Activated CD8-positive, alpha-beta memory T cell treated with anti-CD3 and anti-CD28 coated beads, Interleukin-2, amount 10 ng/mL, durations not matched to agents 7 days and 5 days (primary cell): Measurements from ENCODE around the gene HSPB6. TPM values are rescaled to one million over a fixed set of nuclear protein-coding genes. Genes with fewer than 3 reads are reported as not detected.

ENCODE experiments used
- ATAC-seq: fragments of 150-1000 bp; cut with Tn5 transposase; one replicate; pipeline ENCODE4 v1.10.0; 2021; ENCODE audit warnings: moderate library complexity
- CTCF ChIA-PET: fragments of 350-600 bp; sonication (Branson Sonifier 250); formaldehyde crosslinking; loops from one replicate; lab custom pipeline; 2021; ENCODE audit warnings: antibody characterized with exemption; lab: Charles Lee
- DNase-seq: peaks from one replicate; pipeline ENCODE4 v3.0.0-alpha.2; 2020
- H3K27ac Mint-ChIP-seq: one replicate; pipeline ENCODE4 v1.8.0; 2021; ENCODE audit warnings: mild to moderate bottlenecking, mixed read lengths
- H3K27me3 Mint-ChIP-seq: one replicate; pipeline ENCODE4 v1.8.0; 2021; ENCODE audit warnings: mixed read lengths
- H3K36me3 Mint-ChIP-seq: one replicate; pipeline ENCODE4 v1.8.0; 2021; ENCODE audit warnings: mild to moderate bottlenecking, mixed read lengths
- H3K4me1 Mint-ChIP-seq: one replicate; pipeline ENCODE4 v1.8.0; 2021; ENCODE audit warnings: mixed read lengths
- H3K4me3 Mint-ChIP-seq: one replicate; pipeline ENCODE4 v1.8.0; 2021; ENCODE audit warnings: mild to moderate bottlenecking, moderate library complexity, mixed read lengths
- H3K9me3 Mint-ChIP-seq: one replicate; pipeline ENCODE4 v1.8.0; 2022; ENCODE audit warnings: low read depth, mixed read lengths
- total RNA-seq, 2 experiments: library from RNA; stranded (reverse); gene quantifications; one replicate each; pipeline ENCODE4 v1.2.3, GENCODE V29; 2021

The HSPB6 gene
- total RNA-seq, 2 experiments from 2014 or later: not detected

- peak; percentile 41 for DNase-seq
- Mint-ChIP-seq H3K27me3 (no peaks in the 10 kb centered on the region), H3K9me3 (no peaks in the 10 kb centered on the region), H3K36me3 (peaks cover 5% of the 10 kb centered on the region), H3K4me1 (peaks cover 36% of the 10 kb centered on the region), H3K4me3 (no peak overlapping the region), H3K27ac (no peak overlapping the region)
- CTCF ChIA-PET: no interaction called here
- ATAC-seq: no peak
Observed at GRCh38 chr19:35752746-35753350, 4.0 kb downstream of the HSPB6 start.

GRCh38 chr19:35751839-35752745 is 4.7 kb downstream of the HSPB6 start:
- peaks cover 35% of the 10 kb centered on the region for H3K4me1 Mint-ChIP-seq
- no peak overlapping the region for H3K27ac Mint-ChIP-seq
- ATAC-seq (no peak), DNase-seq (peak; percentile 38)
- no peaks in the 10 kb centered on the region for H3K27me3 Mint-ChIP-seq
- no peaks in the 10 kb centered on the region for H3K9me3 Mint-ChIP-seq
- peaks cover 4% of the 10 kb centered on the region for H3K36me3 Mint-ChIP-seq
- CTCF ChIA-PET: interaction anchor here (1.0 kb wide), 1 partner anchor 12 kb away, joined by 3 read pairs; no protein-coding TSS in a partner anchor
- no peak overlapping the region for H3K4me3 Mint-ChIP-seq

GRCh38 chr19:35750167-35750566 is 6.7 kb downstream of the HSPB6 start:
- CTCF ChIA-PET: no interaction called here
- Mint-ChIP-seq H3K9me3 (no peaks in the 10 kb centered on the region), H3K36me3 (no peaks in the 10 kb centered on the region), H3K27ac (no peak overlapping the region), H3K4me1 (peaks cover 40% of the 10 kb centered on the region), H3K27me3 (no peaks in the 10 kb centered on the region), H3K4me3 (no peak overlapping the region)
- ATAC-seq (no peak), DNase-seq (peak; percentile 37)

GRCh38 chr19:35748106-35749020 is 8.5 kb downstream of the HSPB6 start, which contains the start of gene LIN37:
TSS of gene LIN37 (plus strand) at chr19:35748576. CDS start at chr19:35748725, 149 bp downstream.
- no peaks in the 10 kb centered on the region for H3K27me3 Mint-ChIP-seq
- peak within 1 kb of the TSS; percentile 96 for H3K4me3 Mint-ChIP-seq
- peaks cover 4% of the 10 kb centered on the region for H3K36me3 Mint-ChIP-seq
- H3K4me1 Mint-ChIP-seq: peaks cover 52% of the 10 kb centered on the region
- H3K9me3 Mint-ChIP-seq: no peaks in the 10 kb centered on the region
- H3K27ac Mint-ChIP-seq: peak within 1 kb of the TSS; percentile 96
- DNase-seq (peak; percentile 100), ATAC-seq (peak; percentile 77)
- CTCF ChIA-PET: interaction anchor here (0.8 to 2.2 kb wide), 11 partner anchors 8 to 184 kb away, joined by 3 to 9 read pairs (median 5); partner anchors contain the start of gene PROSER3

- CTCF ChIA-PET: interaction anchor here (2.2 to 2.7 kb wide), 2 partner anchors 11 to 52 kb away, joined by 5 to 12 read pairs; partner anchors contain the start of gene PROSER3
- ATAC-seq (no peak), DNase-seq (no peak)
- H3K27me3 Mint-ChIP-seq: no peaks in the 10 kb centered on the region
- no peaks in the 10 kb centered on the region for H3K9me3 Mint-ChIP-seq
- H3K4me1 Mint-ChIP-seq: peaks cover 64% of the 10 kb centered on the region
- peaks cover 10% of the 10 kb centered on the region for H3K36me3 Mint-ChIP-seq
- H3K27ac Mint-ChIP-seq: peak overlapping the region; percentile 100
- peak overlapping the region; percentile 89 for H3K4me3 Mint-ChIP-seq
Observed at GRCh38 chr19:35746531-35746930, 10.3 kb downstream of the HSPB6 start.

- DNase-seq (no peak), ATAC-seq (no peak)
- H3K4me3 Mint-ChIP-seq: peak overlapping the region; percentile 89
- CTCF ChIA-PET: interaction anchor here (0.6 to 2.7 kb wide), 6 partner anchors 15 to 1341 kb away, joined by 3 to 12 read pairs (median 4); no protein-coding TSS in a partner anchor
- peak overlapping the region; percentile 100 for H3K27ac Mint-ChIP-seq
- no peaks in the 10 kb centered on the region for H3K27me3 Mint-ChIP-seq
- H3K4me1 Mint-ChIP-seq: peaks cover 64% of the 10 kb centered on the region
- H3K9me3 Mint-ChIP-seq: no peaks in the 10 kb centered on the region
- peaks cover 10% of the 10 kb centered on the region for H3K36me3 Mint-ChIP-seq
Observed at GRCh38 chr19:35746087-35746462, 10.8 kb downstream of the HSPB6 start.

- peak; percentile 99 for DNase-seq
- peaks cover 10% of the 10 kb centered on the region for H3K36me3 Mint-ChIP-seq
- CTCF ChIA-PET: interaction anchor here (0.6 to 2.7 kb wide), 10 partner anchors 15 to 1340 kb away, joined by 3 to 12 read pairs (median 4); no protein-coding TSS in a partner anchor
- H3K9me3 Mint-ChIP-seq: no peaks in the 10 kb centered on the region
- ATAC-seq: peak; percentile 58
- H3K27me3 Mint-ChIP-seq: no peaks in the 10 kb centered on the region
- peak within 1 kb of the TSS; percentile 100 for H3K27ac Mint-ChIP-seq
- H3K4me1 Mint-ChIP-seq: peaks cover 67% of the 10 kb centered on the region
- H3K4me3 Mint-ChIP-seq: peak within 1 kb of the TSS; percentile 89
Observed at GRCh38 chr19:35745328-35746086, 11.3 kb downstream of the HSPB6 start, which contains the start of the genes PSENEN and U2AF1L4. TSS of gene PSENEN (plus strand) at chr19:35745651. CDS start at chr19:35745931, 280 bp downstream. TSS of gene U2AF1L4 (minus strand) at chr19:35745418. CDS start at chr19:35745391, 27 bp downstream.

GRCh38 chr19:35744430-35745327 is 12.2 kb downstream of the HSPB6 start:
- Mint-ChIP-seq H3K27ac (peak overlapping the region; percentile 100), H3K36me3 (peaks cover 10% of the 10 kb centered on the region), H3K27me3 (no peaks in the 10 kb centered on the region), H3K4me1 (peaks cover 61% of the 10 kb centered on the region), H3K4me3 (peak overlapping the region; percentile 89), H3K9me3 (no peaks in the 10 kb centered on the region)
- DNase-seq: peak; percentile 97
- peak; percentile 58 for ATAC-seq
- CTCF ChIA-PET: interaction anchor here (0.9 to 2.7 kb wide), 10 partner anchors 16 to 159 kb away, joined by 3 to 12 read pairs (median 4); no protein-coding TSS in a partner anchor

GRCh38 chr19:35743640-35744429 is 13.0 kb downstream of the HSPB6 start:
- Mint-ChIP-seq H3K36me3 (peaks cover 12% of the 10 kb centered on the region), H3K9me3 (no peaks in the 10 kb centered on the region), H3K4me3 (peak overlapping the region; percentile 89), H3K27me3 (no peaks in the 10 kb centered on the region), H3K27ac (peak overlapping the region; percentile 100), H3K4me1 (peaks cover 60% of the 10 kb centered on the region)
- DNase-seq (no peak), ATAC-seq (no peak)
- CTCF ChIA-PET: interaction anchor here (1.2 to 2.7 kb wide), 6 partner anchors 31 to 160 kb away, joined by 3 to 12 read pairs (median 5); no protein-coding TSS in a partner anchor

GRCh38 chr19:35742121-35742724 is 14.6 kb downstream of the HSPB6 start, which contains the start of gene IGFLR1:
TSS of gene IGFLR1 (minus strand) at chr19:35742452. CDS start at chr19:35741180, 1,272 bp downstream.
- peak; percentile 85 for DNase-seq
- Mint-ChIP-seq H3K27me3 (no peaks in the 10 kb centered on the region), H3K4me3 (peak within 1 kb of the TSS; percentile 84), H3K4me1 (peaks cover 49% of the 10 kb centered on the region), H3K27ac (peak within 1 kb of the TSS; percentile 100), H3K9me3 (no peaks in the 10 kb centered on the region), H3K36me3 (peaks cover 25% of the 10 kb centered on the region)
- ATAC-seq: no peak
- CTCF ChIA-PET: interaction anchor here (1.0 to 1.8 kb wide), 4 partner anchors 24 to 137 kb away, joined by 3 to 7 read pairs (median 5); no protein-coding TSS in a partner anchor
